HEK293 (cell line): Measurements from ENCODE around the gene RXFP4.

Experiments
- BCL11A ChIP-seq: fragments of 450-650 bp; formaldehyde crosslinking; IDR thresholded peaks from 2 replicates; pipeline ENCODE4 v1.5.1; 2016; ENCODE audit warnings: low read depth, missing biosample characterization, missing genetic modification characterization
- ZNF677 ChIP-seq: fragments of 450-650 bp; IDR thresholded peaks from 2 replicates; pipeline ENCODE4 v1.5.0; 2018; ENCODE audit warnings: missing biosample characterization, mild to moderate bottlenecking, missing genetic modification characterization, moderate library complexity
- TF ChIP-seq, protein P1 (sequence below): fragments of 450-650 bp; formaldehyde crosslinking; IDR thresholded peaks from 2 replicates; pipeline ENCODE4 v1.5.1; 2016; ENCODE audit warnings: missing biosample characterization, missing genetic modification characterization
- TF ChIP-seq, protein P2 (sequence below): fragments of 450-650 bp; formaldehyde crosslinking; IDR thresholded peaks from 2 replicates; pipeline ENCODE4 v1.5.1; 2016; ENCODE audit warnings: missing biosample characterization, missing genetic modification characterization
- TF ChIP-seq, protein P3 (sequence below): fragments of 450-650 bp; formaldehyde crosslinking; IDR thresholded peaks from 2 replicates; pipeline ENCODE4 v1.5.1; 2016; ENCODE audit warnings: missing biosample characterization, missing genetic modification characterization

DNA sequence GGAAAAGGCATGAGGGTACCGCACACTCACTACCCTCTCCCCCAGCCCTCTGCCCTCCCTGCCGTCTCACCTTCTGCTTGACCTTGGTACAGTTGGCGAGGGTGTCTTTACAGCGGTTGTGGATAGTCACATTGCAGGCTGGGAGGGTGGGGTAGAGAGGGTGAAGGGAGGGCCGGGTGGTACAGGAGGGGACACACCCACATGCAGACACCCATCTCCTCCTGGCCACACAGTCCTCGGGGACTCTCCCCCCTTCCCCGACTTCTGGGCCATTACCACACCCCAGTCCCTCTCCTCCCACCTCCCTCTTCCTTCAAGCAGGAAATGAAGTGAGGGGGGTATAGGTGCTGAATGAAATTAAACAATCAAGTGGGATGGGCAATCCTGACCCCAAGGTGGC lies 25.3 kb downstream of the RXFP4 start:
- TF ChIP-seq, protein P1, sequence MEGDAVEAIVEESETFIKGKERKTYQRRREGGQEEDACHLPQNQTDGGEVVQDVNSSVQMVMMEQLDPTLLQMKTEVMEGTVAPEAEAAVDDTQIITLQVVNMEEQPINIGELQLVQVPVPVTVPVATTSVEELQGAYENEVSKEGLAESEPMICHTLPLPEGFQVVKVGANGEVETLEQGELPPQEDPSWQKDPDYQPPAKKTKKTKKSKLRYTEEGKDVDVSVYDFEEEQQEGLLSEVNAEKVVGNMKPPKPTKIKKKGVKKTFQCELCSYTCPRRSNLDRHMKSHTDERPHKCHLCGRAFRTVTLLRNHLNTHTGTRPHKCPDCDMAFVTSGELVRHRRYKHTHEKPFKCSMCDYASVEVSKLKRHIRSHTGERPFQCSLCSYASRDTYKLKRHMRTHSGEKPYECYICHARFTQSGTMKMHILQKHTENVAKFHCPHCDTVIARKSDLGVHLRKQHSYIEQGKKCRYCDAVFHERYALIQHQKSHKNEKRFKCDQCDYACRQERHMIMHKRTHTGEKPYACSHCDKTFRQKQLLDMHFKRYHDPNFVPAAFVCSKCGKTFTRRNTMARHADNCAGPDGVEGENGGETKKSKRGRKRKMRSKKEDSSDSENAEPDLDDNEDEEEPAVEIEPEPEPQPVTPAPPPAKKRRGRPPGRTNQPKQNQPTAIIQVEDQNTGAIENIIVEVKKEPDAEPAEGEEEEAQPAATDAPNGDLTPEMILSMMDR (tag by site-specific recombination) = no peak
- TF ChIP-seq, protein P2, sequence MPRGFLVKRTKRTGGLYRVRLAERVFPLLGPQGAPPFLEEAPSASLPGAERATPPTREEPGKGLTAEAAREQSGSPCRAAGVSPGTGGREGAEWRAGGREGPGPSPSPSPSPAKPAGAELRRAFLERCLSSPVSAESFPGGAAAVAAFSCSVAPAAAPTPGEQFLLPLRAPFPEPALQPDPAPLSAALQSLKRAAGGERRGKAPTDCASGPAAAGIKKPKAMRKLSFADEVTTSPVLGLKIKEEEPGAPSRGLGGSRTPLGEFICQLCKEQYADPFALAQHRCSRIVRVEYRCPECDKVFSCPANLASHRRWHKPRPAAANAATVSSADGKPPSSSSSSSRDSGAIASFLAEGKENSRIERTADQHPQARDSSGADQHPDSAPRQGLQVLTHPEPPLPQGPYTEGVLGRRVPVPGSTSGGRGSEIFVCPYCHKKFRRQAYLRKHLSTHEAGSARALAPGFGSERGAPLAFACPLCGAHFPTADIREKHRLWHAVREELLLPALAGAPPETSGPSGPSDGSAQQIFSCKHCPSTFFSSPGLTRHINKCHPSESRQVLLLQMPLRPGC (tag by site-specific recombination) = no peak
- TF ChIP-seq, protein P3, sequence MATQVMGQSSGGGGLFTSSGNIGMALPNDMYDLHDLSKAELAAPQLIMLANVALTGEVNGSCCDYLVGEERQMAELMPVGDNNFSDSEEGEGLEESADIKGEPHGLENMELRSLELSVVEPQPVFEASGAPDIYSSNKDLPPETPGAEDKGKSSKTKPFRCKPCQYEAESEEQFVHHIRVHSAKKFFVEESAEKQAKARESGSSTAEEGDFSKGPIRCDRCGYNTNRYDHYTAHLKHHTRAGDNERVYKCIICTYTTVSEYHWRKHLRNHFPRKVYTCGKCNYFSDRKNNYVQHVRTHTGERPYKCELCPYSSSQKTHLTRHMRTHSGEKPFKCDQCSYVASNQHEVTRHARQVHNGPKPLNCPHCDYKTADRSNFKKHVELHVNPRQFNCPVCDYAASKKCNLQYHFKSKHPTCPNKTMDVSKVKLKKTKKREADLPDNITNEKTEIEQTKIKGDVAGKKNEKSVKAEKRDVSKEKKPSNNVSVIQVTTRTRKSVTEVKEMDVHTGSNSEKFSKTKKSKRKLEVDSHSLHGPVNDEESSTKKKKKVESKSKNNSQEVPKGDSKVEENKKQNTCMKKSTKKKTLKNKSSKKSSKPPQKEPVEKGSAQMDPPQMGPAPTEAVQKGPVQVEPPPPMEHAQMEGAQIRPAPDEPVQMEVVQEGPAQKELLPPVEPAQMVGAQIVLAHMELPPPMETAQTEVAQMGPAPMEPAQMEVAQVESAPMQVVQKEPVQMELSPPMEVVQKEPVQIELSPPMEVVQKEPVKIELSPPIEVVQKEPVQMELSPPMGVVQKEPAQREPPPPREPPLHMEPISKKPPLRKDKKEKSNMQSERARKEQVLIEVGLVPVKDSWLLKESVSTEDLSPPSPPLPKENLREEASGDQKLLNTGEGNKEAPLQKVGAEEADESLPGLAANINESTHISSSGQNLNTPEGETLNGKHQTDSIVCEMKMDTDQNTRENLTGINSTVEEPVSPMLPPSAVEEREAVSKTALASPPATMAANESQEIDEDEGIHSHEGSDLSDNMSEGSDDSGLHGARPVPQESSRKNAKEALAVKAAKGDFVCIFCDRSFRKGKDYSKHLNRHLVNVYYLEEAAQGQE (tag by site-specific recombination) = no peak
- TF ChIP-seq BCL11A (tag by site-specific recombination) = no peak
- TF ChIP-seq ZNF677 (tag by site-specific recombination) = no peak
